Lower lobe of right lung (tissue), 2 donors: ENCODE data around the gene CARTPT. TPM values are rescaled to one million over a fixed set of nuclear protein-coding genes. Genes with fewer than 3 reads are reported as not detected.

ENCODE experiments used
- ATAC-seq, 2 donors: fragments of 200-7000 bp; cut with Tn5 transposase; one replicate each; pipeline ENCODE4 v1.9.1; 2020 to 2022; ENCODE audit warnings: mild to moderate bottlenecking in 2 of 2, moderate library complexity in 2 of 2
- DNase-seq: peaks from one replicate; pipeline ENCODE4 v3.0.0-alpha.2; 2020
- H3K27ac ChIP-seq: fragments of 200-600 bp; one replicate; pipeline ENCODE4 v1.8.0; 2022
- H3K27me3 ChIP-seq: fragments of 200-600 bp; one replicate; pipeline ENCODE4 v1.8.0; 2022; ENCODE audit warnings: low read depth
- H3K36me3 ChIP-seq: fragments of 200-600 bp; one replicate; pipeline ENCODE4 v1.8.0; 2022; ENCODE audit warnings: mild to moderate bottlenecking
- H3K4me1 ChIP-seq: fragments of 200-600 bp; one replicate; pipeline ENCODE4 v1.8.0; 2022
- H3K4me3 ChIP-seq: fragments of 200-600 bp; one replicate; pipeline ENCODE4 v1.8.0; 2022; ENCODE audit warnings: mild to moderate bottlenecking
- H3K9me3 ChIP-seq: fragments of 200-600 bp; one replicate; pipeline ENCODE4 v1.8.0; 2022
- CTCF ChIP-seq: fragments of 200-600 bp; IDR thresholded peaks from one replicate; pipeline ENCODE4 v1.8.0; 2022; ENCODE audit warnings: antibody characterized with exemption, mild to moderate bottlenecking
- intact Hi-C: fragments of 100-400 bp; cut with DNase I; formaldehyde crosslinking; loops from one replicate; pipeline ENCODE4 v1.11.0; 2022
- total RNA-seq: library from RNA; stranded (reverse); fragmentation: NEBNext Ultra II Directional; extraction: Animal tissue kit (Norgen Biotek cat#: 25700); gene quantifications from one replicate; pipeline ENCODE4 v1.2.1, GENCODE V29; 2021
- donor health status: DM: no; HTN: yes; CAD: no; lungs with severe emphysema.

The CARTPT gene
- total RNA-seq, 1 donor from 2014 or later, result not detected

GRCh38 chr5:71684309-71684708, 34.8 kb upstream of the CARTPT start:
- Histone ChIP-seq H3K4me3 (no peak overlapping the region), H3K9me3 (no peaks in the 10 kb centered on the region), H3K36me3 (no peaks in the 10 kb centered on the region), H3K27ac (no peak overlapping the region), H3K4me1 (no peaks in the 10 kb centered on the region), H3K27me3 (no peaks in the 10 kb centered on the region)
- no peak for TF ChIP-seq CTCF
- intact Hi-C loops, result no loop called here
- ATAC-seq (no peak), DNase-seq (no peak)

GRCh38 chr5:71693828-71694427, 25.1 kb upstream of the CARTPT start:
- Histone ChIP-seq H3K36me3 (no peaks in the 10 kb centered on the region), H3K27me3 (no peaks in the 10 kb centered on the region), H3K27ac (no peak overlapping the region), H3K9me3 (no peaks in the 10 kb centered on the region), H3K4me1 (no peaks in the 10 kb centered on the region), H3K4me3 (no peak overlapping the region)
- ATAC-seq (no peak), DNase-seq (no peak)
- TF ChIP-seq CTCF, result no peak
- intact Hi-C loops, result no loop called here

- no peaks in the 10 kb centered on the region for H3K27me3 ChIP-seq
- intact Hi-C loops, result no loop called here
- no peaks in the 10 kb centered on the region for H3K36me3 ChIP-seq
- ATAC-seq (no peak), DNase-seq (no peak)
- H3K4me3 ChIP-seq, result no peak overlapping the region
- no peaks in the 10 kb centered on the region for H3K4me1 ChIP-seq
- no peak overlapping the region for H3K27ac ChIP-seq
- H3K9me3 ChIP-seq, result no peaks in the 10 kb centered on the region
- TF ChIP-seq CTCF, result no peak
Observed at GRCh38 chr5:71695071-71695470, 24.0 kb upstream of the CARTPT start.

- ATAC-seq (no peak), DNase-seq (no peak)
- Histone ChIP-seq H3K4me1 (no peaks in the 10 kb centered on the region), H3K36me3 (no peaks in the 10 kb centered on the region), H3K27me3 (no peaks in the 10 kb centered on the region), H3K4me3 (no peak overlapping the region), H3K27ac (no peak overlapping the region), H3K9me3 (no peaks in the 10 kb centered on the region)
- TF ChIP-seq CTCF, result no peak
- intact Hi-C loops, result no loop called here
Observed at GRCh38 chr5:71695595-71695994, 23.5 kb upstream of the CARTPT start.

GRCh38 chr5:71697967-71698366, 21.1 kb upstream of the CARTPT start:
- Histone ChIP-seq H3K36me3 (no peaks in the 10 kb centered on the region), H3K4me3 (no peak overlapping the region), H3K27me3 (peaks cover 6% of the 10 kb centered on the region), H3K27ac (no peak overlapping the region), H3K4me1 (no peaks in the 10 kb centered on the region), H3K9me3 (no peaks in the 10 kb centered on the region)
- DNase-seq, result no peak
- ATAC-seq, result no peak
- TF ChIP-seq CTCF, result peak; percentile 21
- intact Hi-C loops, result no loop called here
